HL-60 (cell line): Measurements from ENCODE around the gene CIZ1.

Experiments used
- GABPA ChIP-seq: IDR thresholded peaks from 2 replicates; pipeline ENCODE4 v1.6.1; 2012; ENCODE audit warnings: low read depth
- TF ChIP-seq, protein P1 (sequence below): IDR thresholded peaks from 2 replicates; pipeline ENCODE4 v1.6.1; 2012; ENCODE audit warnings: low read depth; ENCODE audit not compliant: insufficient replicate concordance
- TF ChIP-seq, protein P2 (sequence below): IDR thresholded peaks from one replicate; pipeline ENCODE4 v1.5.1; 2011; ENCODE audit warnings: low read length, control low read depth, inconsistent platforms; ENCODE audit not compliant: insufficient read depth

DNA sequence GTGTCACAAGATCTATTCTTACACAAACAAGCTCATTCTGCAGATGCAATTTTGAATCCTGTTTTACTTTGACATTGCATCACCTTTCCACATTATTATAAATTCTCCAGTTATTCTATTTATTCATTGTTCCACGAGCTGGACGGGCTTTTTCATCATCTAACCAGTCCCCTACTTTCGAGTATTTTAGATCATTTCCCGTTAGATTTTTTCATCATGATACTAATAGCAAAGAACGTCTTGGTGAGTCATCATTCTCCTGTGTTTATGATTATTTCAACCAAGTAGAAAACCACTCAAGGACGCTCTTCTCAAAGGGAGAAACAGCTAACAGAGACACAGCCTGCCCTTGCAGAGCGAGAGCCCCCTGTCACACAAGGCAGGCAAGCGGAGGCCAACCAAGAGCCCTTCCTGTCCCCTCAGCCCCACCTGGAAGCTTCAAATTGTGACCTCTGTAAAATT is 16.2 kb downstream of the CIZ1 start:
- TF ChIP-seq, protein P1, sequence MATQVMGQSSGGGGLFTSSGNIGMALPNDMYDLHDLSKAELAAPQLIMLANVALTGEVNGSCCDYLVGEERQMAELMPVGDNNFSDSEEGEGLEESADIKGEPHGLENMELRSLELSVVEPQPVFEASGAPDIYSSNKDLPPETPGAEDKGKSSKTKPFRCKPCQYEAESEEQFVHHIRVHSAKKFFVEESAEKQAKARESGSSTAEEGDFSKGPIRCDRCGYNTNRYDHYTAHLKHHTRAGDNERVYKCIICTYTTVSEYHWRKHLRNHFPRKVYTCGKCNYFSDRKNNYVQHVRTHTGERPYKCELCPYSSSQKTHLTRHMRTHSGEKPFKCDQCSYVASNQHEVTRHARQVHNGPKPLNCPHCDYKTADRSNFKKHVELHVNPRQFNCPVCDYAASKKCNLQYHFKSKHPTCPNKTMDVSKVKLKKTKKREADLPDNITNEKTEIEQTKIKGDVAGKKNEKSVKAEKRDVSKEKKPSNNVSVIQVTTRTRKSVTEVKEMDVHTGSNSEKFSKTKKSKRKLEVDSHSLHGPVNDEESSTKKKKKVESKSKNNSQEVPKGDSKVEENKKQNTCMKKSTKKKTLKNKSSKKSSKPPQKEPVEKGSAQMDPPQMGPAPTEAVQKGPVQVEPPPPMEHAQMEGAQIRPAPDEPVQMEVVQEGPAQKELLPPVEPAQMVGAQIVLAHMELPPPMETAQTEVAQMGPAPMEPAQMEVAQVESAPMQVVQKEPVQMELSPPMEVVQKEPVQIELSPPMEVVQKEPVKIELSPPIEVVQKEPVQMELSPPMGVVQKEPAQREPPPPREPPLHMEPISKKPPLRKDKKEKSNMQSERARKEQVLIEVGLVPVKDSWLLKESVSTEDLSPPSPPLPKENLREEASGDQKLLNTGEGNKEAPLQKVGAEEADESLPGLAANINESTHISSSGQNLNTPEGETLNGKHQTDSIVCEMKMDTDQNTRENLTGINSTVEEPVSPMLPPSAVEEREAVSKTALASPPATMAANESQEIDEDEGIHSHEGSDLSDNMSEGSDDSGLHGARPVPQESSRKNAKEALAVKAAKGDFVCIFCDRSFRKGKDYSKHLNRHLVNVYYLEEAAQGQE = no peak
- TF ChIP-seq GABPA = no peak
- TF ChIP-seq, protein P2, sequence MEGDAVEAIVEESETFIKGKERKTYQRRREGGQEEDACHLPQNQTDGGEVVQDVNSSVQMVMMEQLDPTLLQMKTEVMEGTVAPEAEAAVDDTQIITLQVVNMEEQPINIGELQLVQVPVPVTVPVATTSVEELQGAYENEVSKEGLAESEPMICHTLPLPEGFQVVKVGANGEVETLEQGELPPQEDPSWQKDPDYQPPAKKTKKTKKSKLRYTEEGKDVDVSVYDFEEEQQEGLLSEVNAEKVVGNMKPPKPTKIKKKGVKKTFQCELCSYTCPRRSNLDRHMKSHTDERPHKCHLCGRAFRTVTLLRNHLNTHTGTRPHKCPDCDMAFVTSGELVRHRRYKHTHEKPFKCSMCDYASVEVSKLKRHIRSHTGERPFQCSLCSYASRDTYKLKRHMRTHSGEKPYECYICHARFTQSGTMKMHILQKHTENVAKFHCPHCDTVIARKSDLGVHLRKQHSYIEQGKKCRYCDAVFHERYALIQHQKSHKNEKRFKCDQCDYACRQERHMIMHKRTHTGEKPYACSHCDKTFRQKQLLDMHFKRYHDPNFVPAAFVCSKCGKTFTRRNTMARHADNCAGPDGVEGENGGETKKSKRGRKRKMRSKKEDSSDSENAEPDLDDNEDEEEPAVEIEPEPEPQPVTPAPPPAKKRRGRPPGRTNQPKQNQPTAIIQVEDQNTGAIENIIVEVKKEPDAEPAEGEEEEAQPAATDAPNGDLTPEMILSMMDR = no peak
